Keratinocyte (primary cell): ENCODE data around the gene MCUB.

Experiments used
- CTCF ChIP-seq, 3 experiments: IDR thresholded peaks in 1 of 3; conservative IDR thresholded peaks in 1 of 3; optimal IDR thresholded peaks in 1 of 3; 2 replicates in 2 of 3; 3 replicates in 1 of 3; pipeline versions ENCODE3 to v1.5.1; 2011; ENCODE audit warnings: low read length in 3 of 3, mild to moderate bottlenecking in 3 of 3, moderate library complexity in 2 of 3, control low read depth in 1 of 3, inconsistent platforms in 1 of 3; ENCODE audit not compliant: insufficient read depth in 2 of 3; ENCODE audit errors: extremely low read depth in 1 of 3
- EZH2 ChIP-seq: IDR thresholded peaks from one replicate; pipeline ENCODE4 v1.6.1; 2012; ENCODE audit warnings: inconsistent platforms, mild to moderate bottlenecking, low read length, moderate library complexity

- TF ChIP-seq CTCF (optimal IDR thresholded peaks at IDR 0.05 in 1 of 3, IDR thresholded peaks at IDR 0.05 in 1 of 3, conservative IDR thresholded peaks at IDR 0.05 in 1 of 3; ENCODE audit: extremely low read depth in 1 of 3, insufficient read depth in 2 of 3, low read length in 3 of 3): no peak
- no peak for TF ChIP-seq EZH2
These were observed 102.1 kb downstream of the MCUB start for GRCh38 chr4:109662116-109662515.
